BJ (cell line): ENCODE measurements around the gene LIMA1. TPM values are rescaled to one million over a fixed set of nuclear protein-coding genes. Genes with fewer than 3 reads are reported as not detected.
A peak's percentile ranks its signal among the peaks of the same experiment; 100 is the strongest.
"Not testable (repeated sequence)": the region's sequence is repeated elsewhere in the genome, so short reads cannot be mapped to it uniquely, and the experiment has no call there.

Experiments used
- CTCF ChIA-PET: fragments of 350-600 bp; formaldehyde crosslinking; extraction: SDS; loops from one replicate; lab custom pipeline; 2021; ENCODE audit warnings: antibody characterized with exemption, inconsistent platforms; lab: Yijun Ruan, JAX
- POLR2A ChIA-PET: fragments of 300-600 bp; sonication (Branson Sonifier 250); formaldehyde crosslinking; extraction: SDS; loops from one replicate; lab custom pipeline; 2021; ENCODE audit warnings: antibody characterized with exemption; lab: Charles Lee
- DNase-seq: peaks from one replicate; pipeline ENCODE4 v3.0.0-alpha.2; 2011; ENCODE audit warnings: low read depth
- H3K27me3 ChIP-seq: 2 replicates; pipeline ENCODE4 v1.6.0; 2011; ENCODE audit warnings: low read length; ENCODE audit not compliant: control insufficient read depth, insufficient read depth
- H3K36me3 ChIP-seq: 2 replicates; pipeline ENCODE4 v1.5.1; 2011; ENCODE audit warnings: low read length; ENCODE audit not compliant: control insufficient read depth, insufficient read depth
- H3K4me3 ChIP-seq: 2 replicates; pipeline ENCODE4 v1.5.1; 2011; ENCODE audit warnings: low read depth, mild to moderate bottlenecking, control low read depth, low read length
- CTCF ChIP-seq: IDR thresholded peaks from 2 replicates; pipeline ENCODE4 v1.5.1; 2011; ENCODE audit warnings: low read depth, mild to moderate bottlenecking, control low read depth, inconsistent platforms, low read length, moderate library complexity; ENCODE audit not compliant: insufficient read depth
- polyA plus RNA-seq: library from polyadenylated mRNA; depleted of rRNA; stranded (reverse); fragments of >200 nt; gene quantifications from 2 replicates; pipeline ENCODE4 v1.2.3, GENCODE V29; 2011

The LIMA1 gene
- polyA plus RNA-seq, 1 experiment, result 368 TPM

- Histone ChIP-seq H3K36me3 (no peaks in the 10 kb centered on the region), H3K4me3 (no peak overlapping the region), H3K27me3 (no peaks in the 10 kb centered on the region)
- no peak for DNase-seq
- ChIA-PET POLR2A (no interaction called here), CTCF (interaction anchor here (0.7 to 2.6 kb wide), 12 partner anchors 7 to 239 kb away, joined by 3 to 11 read pairs (median 7); partner anchors contain the start of gene GPD1)
- TF ChIP-seq CTCF, result no peak
Observed at GRCh38 chr12:50313256-50313931, 30.1 kb upstream of the LIMA1 start.

GRCh38 chr12:50311858-50312609 is 28.7 kb upstream of the LIMA1 start:
- H3K4me3 ChIP-seq, H3K36me3 ChIP-seq, DNase-seq, H3K27me3 ChIP-seq, POLR2A ChIA-PET: not testable (repeated sequence)
- CTCF ChIA-PET, result interaction anchor here (0.7 to 1.3 kb wide), 6 partner anchors 23 to 345 kb away, joined by 3 to 4 read pairs (median 3); partner anchors contain the start of gene LIMA1

- no peak for DNase-seq
- Histone ChIP-seq H3K27me3 (no peaks in the 10 kb centered on the region), H3K4me3 (no peak overlapping the region), H3K36me3 (no peaks in the 10 kb centered on the region)
- POLR2A ChIA-PET, result no interaction called here
- no peak for TF ChIP-seq CTCF
- CTCF ChIA-PET, result interaction anchor here (0.7 kb wide), 1 partner anchor 225 kb away, joined by 3 read pairs; the partner anchor contains the start of gene SMARCD1
Observed at GRCh38 chr12:50309950-50310349, 26.6 kb upstream of the LIMA1 start.

GRCh38 chr12:50302686-50303085 is 19.4 kb upstream of the LIMA1 start:
- TF ChIP-seq CTCF, result no peak
- H3K27me3 ChIP-seq, result no peaks in the 10 kb centered on the region
- no peak overlapping the region for H3K4me3 ChIP-seq
- CTCF ChIA-PET, result interaction anchor here (0.8 to 1.6 kb wide), 3 partner anchors 12 to 201 kb away, joined by 4 to 5 read pairs (median 5); no protein-coding TSS in a partner anchor
- POLR2A ChIA-PET, result interaction anchor here (0.6 to 1.9 kb wide), 5 partner anchors 30 to 223 kb away, joined by 7 to 19 read pairs (median 9); no protein-coding TSS in a partner anchor
- H3K36me3 ChIP-seq, result no peaks in the 10 kb centered on the region
- DNase-seq, result peak; percentile 71

GRCh38 chr12:50297996-50298395 is 14.7 kb upstream of the LIMA1 start:
- CTCF ChIA-PET, result interaction anchor here (2.3 kb wide), 1 partner anchor 16 kb away, joined by 7 read pairs; no protein-coding TSS in a partner anchor
- DNase-seq, result no peak
- Histone ChIP-seq H3K4me3 (no peak overlapping the region), H3K27me3 (no peaks in the 10 kb centered on the region), H3K36me3 (no peaks in the 10 kb centered on the region)
- POLR2A ChIA-PET, result no interaction called here
- TF ChIP-seq CTCF, result no peak
